Activated CD4-positive, alpha-beta T cell treated with anti-CD3 and anti-CD28 coated beads, Interleukin-2, Interleukin-6, amounts not matched to agents 100 ng/mL and 50 ng/mL, durations not matched to agents 16 hours and 8 hours (primary cell): ENCODE results near the gene KCTD5.
A peak's percentile ranks its signal among the peaks of the same experiment; 100 is the strongest.

Experiments
- DNase-seq: peaks from one replicate; pipeline ENCODE4 v3.0.0-alpha.2; 2020

KCTD5 gene

GRCh38 chr16:2752850-2753732 lies 70.8 kb downstream of the KCTD5 start:
- peak; percentile 83 for DNase-seq

- no peak for DNase-seq
These were observed 71.4 kb downstream of the KCTD5 start for GRCh38 chr16:2753733-2754020.

- no peak for DNase-seq
These were observed 72.8 kb downstream of the KCTD5 start for GRCh38 chr16:2755158-2755557.

GRCh38 chr16:2756288-2757015 lies 74.1 kb downstream of the KCTD5 start:
- DNase-seq: no peak

- DNase-seq: no peak
These were observed 75.0 kb downstream of the KCTD5 start for GRCh38 chr16:2757344-2757743.
